ENCODE data around the gene DOLPP1.
"Not testable (repeated sequence)": the region's sequence is repeated elsewhere in the genome, so short reads cannot be mapped to it uniquely, and the experiment has no call there.

Gene DOLPP1

GRCh38 chr9:129080601-129081387 lies at the start of gene DOLPP1:
DOLPP1 (plus strand) TSS chr9:129081111; CDS start chr9:129081132, 21 bp downstream.
- peak; percentile 100 for DNase-seq

- DNase-seq: no peak
Measured at GRCh38 chr9:129031514-129031913, 49.4 kb upstream of the DOLPP1 start.

GRCh38 chr9:129032541-129033159 lies 48.3 kb upstream of the DOLPP1 start:
- no peak for DNase-seq

GRCh38 chr9:129033216-129033615 lies 47.7 kb upstream of the DOLPP1 start:
- DNase-seq: no peak

GRCh38 chr9:129035838-129036237 lies 45.1 kb upstream of the DOLPP1 start:
- not testable (repeated sequence) for DNase-seq

GRCh38 chr9:129036241-129036922 lies 44.5 kb upstream of the DOLPP1 start, which contains the start of gene MIGA2:
MIGA2 (plus strand) TSS chr9:129036626; CDS start chr9:129040595, 3,969 bp downstream.
- peak; percentile 99 for DNase-seq

GRCh38 chr9:129036923-129037766 lies 43.8 kb upstream of the DOLPP1 start:
- no peak for DNase-seq

GRCh38 chr9:129037767-129038098 lies 43.2 kb upstream of the DOLPP1 start:
- no peak for DNase-seq

- DNase-seq: no peak
Measured at GRCh38 chr9:129038109-129038852, 42.6 kb upstream of the DOLPP1 start.

GRCh38 chr9:129040113-129040643 lies 40.7 kb upstream of the DOLPP1 start:
- no peak for DNase-seq

- DNase-seq: no peak
Measured at GRCh38 chr9:129042016-129042415, 38.9 kb upstream of the DOLPP1 start.

- no peak for DNase-seq
Measured at GRCh38 chr9:129052592-129052991, 28.3 kb upstream of the DOLPP1 start.

GRCh38 chr9:129053020-129053419 lies 27.9 kb upstream of the DOLPP1 start:
- DNase-seq: no peak

GRCh38 chr9:129054163-129054851 lies 26.6 kb upstream of the DOLPP1 start:
- DNase-seq: no peak

GRCh38 chr9:129058965-129059795 lies 21.7 kb upstream of the DOLPP1 start:
- no peak for DNase-seq

- no peak for DNase-seq
Measured at GRCh38 chr9:129059796-129060785, 20.8 kb upstream of the DOLPP1 start.

- DNase-seq: no peak
Measured at GRCh38 chr9:129060991-129061390, 19.9 kb upstream of the DOLPP1 start.

GRCh38 chr9:129063061-129063460 lies 17.9 kb upstream of the DOLPP1 start:
- DNase-seq: no peak

GRCh38 chr9:129064499-129064908 lies 16.4 kb upstream of the DOLPP1 start:
- no peak for DNase-seq

Data from fibroblast of skin of right quadriceps (primary cell).